Measurements from ENCODE around the gene SEC22C. TPM values are rescaled to one million over a fixed set of nuclear protein-coding genes. Genes with fewer than 3 reads are reported as not detected.

SEC22C gene
- total and polyA plus RNA-seq, 2 experiments from 2014 or later = 21.9 to 48.3 TPM

GRCh38 chr3:42601896-42602581, 20.3 kb upstream of the SEC22C start:
- H3K9me3 Mint-ChIP-seq = no peaks in the 10 kb centered on the region; the same call in none of the 3 replicates
- H3K4me1 Mint-ChIP-seq = peaks cover 24% of the 10 kb centered on the region
- peaks cover 11% of the 10 kb centered on the region for H3K27me3 Mint-ChIP-seq (ENCODE audit: insufficient read depth, low read depth, poor library complexity)
- no peak overlapping the region for H2AFZ ChIP-seq
- no peaks in the 10 kb centered on the region for H3K9me2 ChIP-seq (ENCODE audit: insufficient read depth)
- peaks cover 39% of the 10 kb centered on the region for H4K20me1 ChIP-seq (replicated peaks; ENCODE audit: insufficient read depth)
- H3K4me3 Mint-ChIP-seq = peak overlapping the region; percentile 96
- H3K4me2 ChIP-seq = peak overlapping the region; percentile 81
- H3K27ac ChIP-seq (ENCODE audit: low read depth) = no peak overlapping the region
- peak; percentile 60 for DNase-seq (ENCODE audit: low spot score)
- H3K4me1 ChIP-seq (ENCODE audit: insufficient read depth) = peaks cover 17% of the 10 kb centered on the region
- no peak for ATAC-seq
- H3K27ac Mint-ChIP-seq = peak overlapping the region; percentile 52; the same call in 1 of the 2 replicates
- TF ChIP-seq ZNF331 (CRISPR knock-in tag; IDR thresholded peaks at IDR 0.05; ENCODE audit: low read depth) = no peak
- TF ChIP-seq CTCF (conservative IDR thresholded peaks at IDR 0.05; ENCODE audit: low read depth in 2 of 2) = peak in 1 of 2 experiments; percentile 25; a peak in 1 of 4 replicates
- peaks cover 5% of the 10 kb centered on the region for H3F3A ChIP-seq (replicated peaks; ENCODE audit: low read depth)
- peaks cover 29% of the 10 kb centered on the region for H3K36me3 Mint-ChIP-seq (ENCODE audit: low read depth)
- peak overlapping the region; percentile 75 for H3K4me3 ChIP-seq
- H3K27me3 ChIP-seq (ENCODE audit: insufficient read depth) = no peaks in the 10 kb centered on the region
- H3K36me3 ChIP-seq (ENCODE audit: insufficient read depth) = no peaks in the 10 kb centered on the region; the same call in 1 of the 2 replicates
- peaks cover 59% of the 10 kb centered on the region for H3K79me2 ChIP-seq (replicated peaks; ENCODE audit: insufficient read depth)

- peaks cover 11% of the 10 kb centered on the region for H3K27me3 Mint-ChIP-seq (ENCODE audit: insufficient read depth, low read depth, poor library complexity)
- H3K79me2 ChIP-seq (replicated peaks; ENCODE audit: insufficient read depth) = peaks cover 55% of the 10 kb centered on the region
- TF ChIP-seq POLR2AphosphoS5 (IDR thresholded peaks at IDR 0.05; ENCODE audit: low read depth) (peak; percentile 53), STAT1 (IDR thresholded peaks at IDR 0.05; ENCODE audit: unreplicated experiment) (no peak), EZH2phosphoT487 (IDR thresholded peaks at IDR 0.05; ENCODE audit: unreplicated experiment) (no peak), EZH2 (IDR thresholded peaks at IDR 0.05; ENCODE audit: low read depth, unreplicated experiment) (no peak), ZNF331 (CRISPR knock-in tag; IDR thresholded peaks at IDR 0.05; ENCODE audit: low read depth) (no peak)
- DNase-seq (ENCODE audit: low spot score) (peak; percentile 82), ATAC-seq (peak; percentile 53)
- peaks cover 34% of the 10 kb centered on the region for H4K20me1 ChIP-seq (replicated peaks; ENCODE audit: insufficient read depth)
- H3K36me3 ChIP-seq (ENCODE audit: insufficient read depth) = no peaks in the 10 kb centered on the region; the same call in 1 of the 2 replicates
- peak overlapping the region; percentile 81 for H3K4me2 ChIP-seq
- peaks cover 17% of the 10 kb centered on the region for H3K4me1 ChIP-seq (ENCODE audit: insufficient read depth)
- no peaks in the 10 kb centered on the region; the same call in none of the 3 replicates for H3K9me3 Mint-ChIP-seq
- H3K27me3 ChIP-seq (ENCODE audit: insufficient read depth) = no peaks in the 10 kb centered on the region
- H3F3A ChIP-seq (replicated peaks; ENCODE audit: low read depth) = peaks cover 5% of the 10 kb centered on the region
- H3K27ac Mint-ChIP-seq = peak overlapping the region; percentile 93
- peak overlapping the region; percentile 96 for H3K4me3 Mint-ChIP-seq
- peak overlapping the region; percentile 96 for H3K27ac ChIP-seq (ENCODE audit: low read depth)
- H2AFZ ChIP-seq = 0 out of 2 replicates have a peak overlapping the region, but pooled peaks have one; percentile 35
- peaks cover 24% of the 10 kb centered on the region for H3K4me1 Mint-ChIP-seq
- H3K4me3 ChIP-seq = peak overlapping the region; percentile 75
- no peaks in the 10 kb centered on the region for H3K9me2 ChIP-seq (ENCODE audit: insufficient read depth)
- peaks cover 34% of the 10 kb centered on the region for H3K36me3 Mint-ChIP-seq (ENCODE audit: low read depth)
These were observed 19.4 kb upstream of the SEC22C start for GRCh38 chr3:42600958-42601675.

All from GM23338 (cell line).